ENCODE results near the gene TNS3. TPM values are rescaled to one million over a fixed set of nuclear protein-coding genes. Genes with fewer than 3 reads are reported as not detected.
A peak's percentile ranks its signal among the peaks of the same experiment; 100 is the strongest.

The TNS3 gene
- total and polyA plus RNA-seq, 2 of the 13 experiments (the other 11 are each of a cell fraction or from before 2014, with no cell fraction given) = 52.9 to 55.7 TPM

GRCh38 chr7:47273974-47274766 lies 307.7 kb downstream of the TNS3 start (continued):
- TF ChIP-seq HMGXB3 (CRISPR knock-in tag; IDR thresholded peaks at IDR 0.05; ENCODE audit: borderline replicate concordance) (no peak), E2F5 (CRISPR knock-in tag; conservative IDR thresholded peaks at IDR 0.05) (no peak), SP4 (CRISPR knock-in tag; IDR thresholded peaks at IDR 0.05) (0 out of 2 replicates have a peak, but pooled peaks have one; percentile 25), NFE2L2 (IDR thresholded peaks at IDR 0.05; ENCODE audit: low read length) (no peak), POLR2G (IDR thresholded peaks at IDR 0.05; ENCODE audit: low read depth, low read length) (peak; percentile 50; the same call in 1 of the 2 replicates), SMARCE1 (IDR thresholded peaks at IDR 0.05; ENCODE audit: borderline replicate concordance) (no peak), ZNF264 (CRISPR knock-in tag; IDR thresholded peaks at IDR 0.05) (no peak), HNF4A (CRISPR knock-in tag; IDR thresholded peaks at IDR 0.05) (peak; percentile 13; the same call in 1 of the 2 replicates), THAP7 (CRISPR knock-in tag; IDR thresholded peaks at IDR 0.05) (no peak)

Data from HepG2 (cell line).